Stimulated activated CD4-positive, alpha-beta T cell treated with anti-CD3 and anti-CD28 coated beads, TNF-alpha, amount 100 ng/mL, for 4 hours (primary cell): ENCODE data around the gene KIAA2012.

Source experiments
- DNase-seq, 3 experiments: peaks; one replicate each; pipeline ENCODE4 v3.0.0-alpha.2; 2020; ENCODE audit warnings: low read depth in 3 of 3

The KIAA2012 gene

DNA sequence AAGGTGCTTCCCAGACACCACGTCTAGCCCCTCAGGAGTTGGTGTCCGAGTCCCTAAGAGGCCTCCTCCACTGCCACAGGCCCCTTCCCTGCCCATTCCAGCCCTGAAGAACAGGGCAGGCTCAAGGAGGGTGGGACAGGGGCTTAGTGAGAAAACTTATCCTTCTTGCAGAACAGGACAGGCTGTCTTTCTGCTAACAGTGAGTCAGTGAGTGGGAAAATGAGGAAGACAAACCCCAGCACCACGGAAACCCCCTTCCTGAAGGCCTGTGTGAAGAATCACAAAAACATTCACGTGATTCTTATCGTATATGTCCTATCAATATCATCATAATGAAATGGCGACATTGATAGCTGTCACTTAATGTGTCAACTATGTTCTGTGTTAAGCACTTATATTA is 29.6 kb upstream of the KIAA2012 start:
- no peak for DNase-seq

DNA sequence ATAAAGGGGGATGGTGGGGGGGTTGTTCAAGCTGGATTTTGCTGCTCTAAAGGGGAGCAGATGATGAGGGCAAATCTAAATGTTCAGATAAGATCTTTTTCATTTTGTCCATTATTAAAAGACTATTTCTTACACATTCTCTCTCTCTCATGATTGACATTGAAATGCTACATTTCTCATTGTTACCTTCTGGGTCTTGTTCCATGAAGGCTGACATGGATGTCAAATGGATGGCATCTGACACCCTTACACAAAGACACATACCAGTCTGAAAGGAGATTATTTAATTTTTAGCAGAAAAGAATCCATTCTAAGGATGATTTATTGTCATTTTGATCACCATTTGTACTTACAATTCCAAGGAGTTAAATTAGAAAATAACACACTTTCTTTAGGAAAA is 28.3 kb upstream of the KIAA2012 start:
- DNase-seq = no peak

DNA sequence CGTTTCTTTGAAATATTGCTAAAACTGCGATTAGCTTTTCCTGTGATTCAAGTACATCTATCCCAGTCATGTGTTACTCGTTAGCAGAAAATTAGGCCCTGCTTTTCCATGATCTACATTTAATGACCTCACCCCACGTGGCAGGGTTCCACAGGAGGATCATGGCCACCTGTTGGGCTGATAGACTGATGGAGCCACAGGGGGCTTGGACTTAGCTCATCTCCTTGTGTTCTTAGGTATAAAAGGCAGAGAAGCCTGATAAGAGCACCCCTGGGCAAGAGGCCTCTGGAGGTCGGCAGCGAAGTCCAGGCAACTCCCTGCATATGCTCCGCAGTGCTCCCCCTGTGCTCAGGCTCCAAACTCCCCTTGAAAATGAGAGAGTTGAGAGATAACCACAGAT is 26.5 kb upstream of the KIAA2012 start:
- DNase-seq = no peak

DNA sequence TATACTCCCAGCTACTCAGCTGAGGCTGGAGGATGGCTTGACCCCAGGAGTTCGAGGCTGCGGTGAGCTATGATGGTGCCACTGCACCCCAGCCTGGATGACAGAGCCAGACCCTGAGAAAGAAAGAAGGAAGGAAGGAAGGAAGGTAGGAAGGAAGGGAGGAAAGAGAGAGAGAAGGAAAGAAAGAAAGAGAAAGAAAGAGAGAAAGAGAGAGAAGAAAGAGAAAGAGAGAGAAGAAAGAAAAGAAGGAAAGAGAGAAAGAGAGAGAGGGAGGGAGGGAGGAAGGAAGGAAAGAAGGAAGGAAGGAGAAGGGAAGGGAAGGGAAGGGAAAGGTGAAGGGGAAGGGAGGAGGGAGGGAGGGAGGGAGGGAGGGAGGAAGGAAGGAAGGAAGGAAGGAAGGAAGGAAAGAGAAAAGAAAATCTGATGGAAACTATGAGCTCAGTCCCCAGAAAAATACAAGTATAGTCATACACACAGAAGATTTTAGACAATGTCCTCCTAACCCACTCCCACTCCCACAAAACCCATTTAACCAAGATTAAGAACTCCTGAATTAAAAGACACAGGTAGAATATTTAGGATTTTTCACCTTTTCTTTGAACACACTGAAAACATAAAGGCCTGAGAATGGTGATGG is 23.8 kb upstream of the KIAA2012 start:
- DNase-seq = no peak

DNA sequence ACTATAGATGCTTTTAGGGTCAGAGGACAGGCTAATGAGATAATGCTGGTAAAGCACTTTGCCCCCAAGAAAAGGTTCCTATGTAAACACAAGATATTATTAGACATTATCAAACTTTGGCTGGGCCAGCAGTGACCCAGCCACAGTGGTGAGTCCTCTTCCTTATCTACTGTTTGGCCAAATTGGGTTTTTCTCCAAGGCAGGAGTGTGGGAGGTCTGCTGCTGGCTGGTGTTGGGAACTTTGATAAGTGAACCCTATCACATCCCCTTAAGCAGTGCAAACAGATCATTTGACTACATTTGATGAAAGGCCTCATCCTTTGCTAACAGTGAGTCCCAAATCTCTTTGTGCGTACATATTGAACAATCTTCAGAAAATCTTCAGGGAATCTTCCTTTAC is 23.2 kb upstream of the KIAA2012 start:
- no peak for DNase-seq

DNA sequence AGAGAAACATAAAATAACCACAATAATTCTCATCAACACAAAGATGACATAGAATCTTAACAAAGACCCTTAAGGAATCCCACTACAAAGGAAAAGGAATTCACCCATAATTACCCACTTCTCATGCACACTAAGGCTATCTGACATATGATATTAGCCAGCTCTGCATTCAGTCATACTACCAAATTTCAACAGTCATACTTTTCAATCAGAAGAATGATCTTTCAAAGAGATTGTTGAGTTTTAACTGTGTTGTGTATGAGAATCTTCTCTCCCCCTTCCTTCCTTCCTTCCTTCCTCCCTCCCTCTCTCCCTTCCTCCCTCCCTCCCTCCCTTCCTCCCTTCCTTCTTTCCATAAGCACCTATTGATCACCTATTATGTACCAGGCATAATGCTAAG is 22.4 kb upstream of the KIAA2012 start:
- DNase-seq = no peak

DNA sequence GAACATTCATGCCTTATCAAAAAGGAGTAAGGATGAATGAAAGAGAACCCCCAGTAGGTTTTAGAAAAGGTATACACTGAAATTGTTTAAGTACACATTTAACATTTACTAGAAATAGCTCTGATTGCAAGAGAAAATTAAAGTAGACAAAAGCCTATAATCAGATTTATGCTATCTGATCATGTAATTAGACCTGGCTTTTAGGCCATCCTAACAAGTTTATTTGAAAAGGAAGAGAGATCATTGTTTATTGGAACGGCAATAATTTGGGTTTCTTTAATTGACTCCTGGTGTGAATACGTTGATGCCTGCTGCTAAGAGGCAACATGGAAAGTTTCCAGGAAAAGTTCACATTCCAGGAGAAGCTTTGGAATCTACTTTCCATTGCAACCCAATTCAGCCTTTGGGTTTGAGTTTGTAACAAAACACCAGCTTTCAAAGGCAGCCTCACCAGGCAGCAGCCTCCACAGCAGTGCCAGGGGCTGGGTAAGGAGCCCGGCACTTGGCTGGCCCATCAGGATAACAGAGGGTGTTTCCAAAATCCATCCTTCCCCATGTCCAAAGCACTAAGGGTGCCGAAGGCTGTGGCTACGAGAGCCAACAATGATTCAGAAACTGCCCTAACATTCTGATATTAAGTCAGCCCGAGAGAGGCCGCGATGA is 21.4 kb upstream of the KIAA2012 start:
- no peak for DNase-seq

DNA sequence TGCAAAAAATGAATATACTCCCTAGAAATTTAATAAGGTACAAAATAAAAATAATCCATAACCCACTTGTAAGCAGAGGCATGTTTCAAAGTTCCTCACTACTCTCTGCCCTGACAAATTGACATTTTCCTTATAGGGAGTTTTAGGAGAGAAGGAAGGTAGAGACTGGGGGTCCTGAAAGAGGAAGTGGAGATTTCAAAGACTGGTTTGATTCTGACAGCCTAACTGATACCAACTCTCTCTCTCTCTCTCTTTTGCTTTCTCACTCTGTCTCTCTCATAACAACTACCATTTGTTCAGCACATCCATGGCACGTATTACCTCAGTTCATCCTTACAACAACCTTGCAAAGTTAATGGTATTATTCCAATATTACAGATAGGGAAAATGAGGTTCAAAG is 20.8 kb upstream of the KIAA2012 start:
- no peak for DNase-seq

DNA sequence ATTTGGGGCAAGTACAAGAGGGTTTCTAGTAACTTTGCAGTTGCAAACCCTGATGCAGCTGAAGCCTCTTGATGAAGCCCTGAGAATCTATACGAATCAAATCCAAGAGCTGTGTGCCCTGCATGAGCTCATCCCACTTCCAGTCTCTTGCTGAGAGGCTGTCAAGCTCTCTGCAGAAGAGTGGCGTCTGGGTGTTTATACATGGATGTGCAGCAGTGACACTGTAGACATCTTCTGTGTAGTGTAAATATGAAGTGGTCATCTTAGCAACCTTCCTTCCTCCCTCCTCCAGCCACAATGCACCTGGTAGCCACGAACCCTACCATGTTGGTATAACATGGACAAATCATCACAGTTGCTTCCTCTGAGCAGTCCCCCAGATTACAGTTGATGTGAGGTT is 18.4 kb upstream of the KIAA2012 start:
- DNase-seq = no peak

DNA sequence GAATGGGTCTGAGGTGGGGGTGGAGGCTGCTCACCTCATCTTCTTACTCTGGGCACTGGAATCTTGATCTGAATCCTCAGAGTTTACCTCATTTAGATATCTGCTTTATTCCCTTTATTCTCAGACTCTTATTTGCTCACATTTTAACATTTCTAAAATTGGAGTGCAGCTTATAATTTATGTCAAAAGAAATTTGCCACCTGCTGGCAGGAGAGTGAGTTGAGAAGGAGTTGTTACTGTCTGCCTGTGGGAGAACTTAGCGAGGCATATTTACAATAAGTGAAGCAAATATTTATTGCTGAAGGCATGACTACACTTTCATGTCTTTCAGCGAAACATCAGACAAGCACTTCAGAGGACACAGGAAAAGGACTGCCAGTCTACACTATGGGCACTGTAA is 16.4 kb upstream of the KIAA2012 start:
- DNase-seq = no peak

DNA sequence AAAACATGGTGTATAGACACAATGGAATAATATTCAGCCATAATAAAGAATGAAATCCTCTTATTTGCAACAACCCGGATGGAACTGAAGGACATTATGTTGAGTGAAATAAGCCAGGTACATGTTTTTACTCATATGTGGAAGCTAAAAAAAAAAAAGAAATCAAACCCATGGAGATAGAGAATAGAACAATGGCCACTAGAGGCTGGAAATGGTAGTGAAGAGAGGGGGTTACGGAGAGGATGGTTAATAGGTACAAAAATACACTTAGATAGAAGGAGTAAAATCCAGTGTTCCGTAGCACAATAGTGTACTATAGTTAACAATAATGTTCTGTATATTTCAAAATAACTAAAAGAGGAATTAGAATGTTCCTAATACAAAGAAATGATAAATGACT is 12.8 kb upstream of the KIAA2012 start:
- no peak for DNase-seq

DNA sequence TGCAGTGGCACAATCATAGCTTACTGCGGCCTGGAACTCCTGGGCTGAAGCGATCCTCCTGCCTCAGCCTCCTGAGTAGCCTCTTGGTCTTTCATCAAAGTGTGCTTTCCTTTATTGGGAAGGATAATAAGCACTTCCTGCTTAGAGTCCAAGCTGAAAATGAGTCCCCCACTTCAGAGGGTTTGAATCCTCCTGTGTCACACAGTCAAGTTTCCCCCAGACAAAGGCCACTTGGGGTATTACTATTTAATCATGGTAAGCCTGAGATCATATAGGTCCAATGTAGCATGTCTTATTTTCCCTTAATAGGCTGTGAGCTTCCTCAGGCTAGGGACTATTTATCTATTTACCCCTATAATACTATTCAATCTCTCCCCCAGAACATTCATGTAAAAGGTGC is 11.4 kb upstream of the KIAA2012 start:
- DNase-seq = no peak

DNA sequence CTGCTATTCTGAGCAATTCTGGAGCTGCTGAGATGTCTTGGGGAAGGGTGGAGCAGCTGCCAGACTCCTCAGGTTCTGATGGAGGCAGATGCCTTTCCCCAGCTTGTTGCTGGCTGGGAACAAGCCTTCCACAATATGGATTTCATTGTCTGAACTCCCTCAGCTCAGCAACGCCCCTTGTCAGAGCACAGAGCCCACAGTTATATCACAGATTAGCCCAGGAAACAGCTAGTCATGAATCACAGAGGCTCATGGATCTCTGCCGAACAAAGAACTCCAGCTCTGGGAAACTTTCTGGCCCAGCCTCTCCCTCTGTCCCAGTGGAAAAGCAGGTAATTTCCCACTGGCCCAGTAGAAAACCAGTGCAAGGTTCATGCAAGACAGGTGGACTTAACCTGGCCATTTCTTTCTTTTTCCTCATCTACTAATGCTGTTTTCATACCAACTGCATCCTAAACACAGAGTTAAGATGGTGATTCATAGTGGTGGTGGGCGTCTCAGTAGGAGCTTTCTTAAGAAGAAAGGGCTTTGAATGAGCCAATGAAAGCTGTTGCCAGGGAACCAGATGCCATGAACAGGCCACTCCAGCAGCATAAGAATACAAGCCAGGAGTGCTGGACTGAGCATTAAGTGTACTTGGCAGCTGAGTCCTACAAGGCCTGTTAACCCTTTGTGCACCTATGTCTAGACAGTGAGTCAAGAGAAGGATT is 8.7 kb upstream of the KIAA2012 start:
- no peak for DNase-seq

DNA sequence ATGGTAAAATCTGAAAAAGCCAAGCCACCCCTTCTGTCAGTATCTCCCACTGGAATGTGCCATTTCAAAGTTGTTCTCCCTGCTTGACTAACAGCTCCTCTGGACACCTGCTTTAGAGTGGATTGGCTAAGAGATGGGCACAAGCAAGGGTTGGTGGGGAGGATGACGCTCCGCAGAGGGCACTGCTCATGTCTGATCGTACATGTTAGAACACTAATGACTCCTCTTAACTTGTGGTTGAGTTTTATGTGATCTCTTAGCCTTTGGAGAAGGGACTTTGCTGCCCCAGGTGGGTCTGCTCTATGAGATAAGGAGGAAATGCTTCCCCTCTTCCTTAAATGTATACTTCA is 8.2 kb upstream of the KIAA2012 start:
- no peak for DNase-seq

DNA sequence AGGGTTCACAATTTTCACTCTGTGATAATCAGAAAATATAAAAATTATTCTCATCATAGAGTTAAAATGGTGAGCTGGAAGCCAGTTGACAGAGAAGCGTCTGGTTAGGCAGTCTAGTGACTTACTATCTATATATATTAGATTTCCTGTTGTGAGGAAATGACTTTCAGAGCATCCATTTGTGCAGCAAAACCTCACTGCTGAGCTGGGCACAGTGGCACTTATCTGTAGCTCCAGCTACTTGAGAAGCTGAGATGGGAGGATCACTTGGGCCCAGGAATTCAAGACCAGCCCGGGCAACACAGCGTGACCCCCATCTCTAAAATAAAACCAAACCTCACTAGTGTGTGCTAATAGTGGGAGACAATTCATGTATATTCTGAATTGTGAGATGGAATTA is 7.2 kb upstream of the KIAA2012 start:
- no peak for DNase-seq

DNA sequence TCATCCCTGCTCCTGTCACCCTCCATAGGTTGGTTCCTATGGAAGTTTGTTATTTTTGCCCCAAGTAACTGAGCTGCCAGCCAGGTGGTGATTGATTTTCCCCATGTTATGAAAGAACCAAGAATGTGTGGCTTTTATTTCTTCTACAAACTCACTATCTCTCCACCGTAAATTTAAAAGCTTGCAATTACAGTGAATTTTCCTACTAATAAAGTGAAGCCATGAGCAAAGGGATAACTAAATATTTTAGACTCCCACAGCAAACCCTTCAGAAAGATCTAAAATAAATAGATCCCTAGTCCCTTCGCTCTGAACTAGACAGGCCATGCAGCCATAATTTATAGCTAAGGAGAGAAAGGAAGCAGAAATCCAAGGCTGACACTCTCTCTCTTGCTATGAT is 6.2 kb upstream of the KIAA2012 start:
- DNase-seq = no peak

DNA sequence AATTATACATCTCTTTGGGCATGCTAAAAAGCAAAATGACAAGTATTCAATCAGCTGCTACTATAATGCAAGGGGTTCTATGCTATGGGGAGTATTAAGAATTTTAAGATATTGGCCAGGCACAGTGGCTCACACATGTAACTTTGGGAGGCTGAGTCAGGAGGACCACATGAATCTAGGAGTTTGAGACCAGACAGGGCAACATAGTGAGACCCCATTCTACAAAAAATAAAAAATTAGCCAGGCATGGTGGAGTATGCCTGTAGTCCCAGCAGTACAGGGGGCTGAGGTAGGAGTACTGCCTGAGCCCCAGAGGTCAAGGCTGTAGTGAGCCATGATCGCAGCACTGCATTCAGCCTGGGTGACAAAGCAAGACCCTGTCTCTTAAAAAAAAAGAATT is 5.5 kb upstream of the KIAA2012 start:
- no peak for DNase-seq

DNA sequence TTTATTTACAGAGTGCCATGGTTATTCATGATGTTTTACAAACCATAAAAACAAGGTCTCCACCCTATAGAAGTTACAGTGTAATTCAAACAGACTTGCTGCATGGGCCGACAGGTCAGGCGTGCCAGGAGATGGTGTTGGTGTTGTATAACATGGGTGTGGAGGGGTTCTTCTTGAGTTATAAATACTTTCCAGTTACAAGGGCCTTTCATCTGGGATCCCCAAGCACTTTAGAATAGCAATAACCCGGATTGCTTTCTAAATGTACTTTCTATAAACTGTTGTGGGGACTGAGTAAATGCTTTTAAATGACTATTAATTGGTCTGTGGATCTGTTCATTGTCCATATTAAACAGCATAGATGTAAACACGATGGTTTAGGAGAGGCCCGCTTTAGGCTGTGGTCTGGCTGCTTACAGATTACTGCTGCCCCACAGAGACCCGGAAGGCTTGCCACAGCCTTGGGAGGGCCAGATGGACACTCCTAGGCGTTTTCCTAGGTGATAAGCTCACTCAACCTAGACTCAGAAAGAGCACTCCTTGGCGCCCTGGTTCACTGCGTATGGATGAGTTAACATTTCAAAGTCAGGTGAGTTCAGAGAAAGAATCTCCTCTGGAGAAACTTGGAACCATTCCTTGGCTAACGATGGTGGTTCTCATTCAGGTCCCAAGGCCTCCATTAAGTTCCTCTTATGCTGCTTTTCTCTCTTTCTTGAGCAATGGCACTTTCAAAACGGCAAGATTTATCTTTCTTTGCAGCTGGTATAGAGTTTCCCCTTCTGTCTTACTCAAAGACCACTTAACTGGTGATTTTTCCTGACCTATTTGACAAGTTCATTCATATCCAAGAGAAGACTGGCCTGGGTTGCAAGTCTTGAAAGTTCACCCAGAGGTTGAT is 3.6 kb upstream of the KIAA2012 start:
- no peak for DNase-seq

DNA sequence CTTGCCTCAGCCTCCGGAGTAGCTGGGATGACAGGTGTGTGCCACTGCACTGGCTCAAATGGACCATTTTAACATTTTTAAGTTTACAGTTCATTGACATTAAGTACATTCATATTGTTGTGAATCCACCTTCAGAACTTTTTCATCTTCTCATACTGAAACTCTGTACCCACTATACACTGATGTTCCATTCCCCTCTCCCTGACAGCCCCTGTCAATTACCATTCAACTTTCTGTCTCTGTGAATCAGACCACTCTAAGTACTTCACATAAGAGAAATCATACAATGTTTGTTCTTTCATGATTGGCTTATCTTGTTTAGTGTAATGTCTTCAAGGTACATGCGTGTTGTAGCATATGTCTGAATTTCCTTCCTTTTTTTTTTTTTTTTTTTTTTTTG is 1.9 kb upstream of the KIAA2012 start:
- no peak for DNase-seq

DNA sequence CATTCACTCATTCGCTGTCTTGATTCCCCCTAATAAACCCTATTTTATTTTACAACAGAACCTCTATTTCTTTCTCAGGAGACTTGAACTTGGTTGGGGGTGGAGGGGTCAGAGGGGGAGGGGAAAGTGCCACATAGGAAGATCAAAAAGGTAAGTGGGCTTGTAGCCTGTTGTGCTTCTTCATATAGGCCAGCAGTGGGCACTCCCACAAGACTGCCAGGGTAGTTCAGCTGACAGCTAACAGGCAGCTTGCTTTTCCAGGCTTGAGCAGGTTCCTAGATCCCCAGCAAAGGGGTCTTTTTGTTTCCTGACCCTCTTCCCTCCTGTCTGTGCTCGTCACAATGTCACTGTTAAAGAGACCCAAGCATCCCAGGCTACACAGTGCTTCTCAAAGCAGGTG is 829 bp upstream of the KIAA2012 start:
- DNase-seq = no peak

DNA sequence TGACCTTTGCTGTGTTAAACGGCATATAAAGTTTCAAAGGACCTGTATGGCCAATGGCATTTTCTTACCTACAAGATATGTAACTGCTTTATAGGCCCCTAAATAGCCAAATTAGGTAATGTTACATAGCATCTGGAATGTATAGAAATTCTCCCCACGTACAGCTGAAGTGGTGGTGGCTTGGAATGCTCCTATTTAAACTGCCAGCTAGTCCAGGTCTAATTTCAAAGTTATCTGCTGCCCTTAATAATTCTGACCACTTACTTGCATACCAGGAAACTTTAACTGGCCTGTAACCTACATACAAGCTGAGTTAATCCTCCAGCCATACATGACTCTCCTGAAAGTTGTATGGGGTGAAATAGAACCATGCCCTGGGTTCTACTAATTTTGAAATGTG is 1.3 kb downstream of the KIAA2012 start:
- no peak for DNase-seq

DNA sequence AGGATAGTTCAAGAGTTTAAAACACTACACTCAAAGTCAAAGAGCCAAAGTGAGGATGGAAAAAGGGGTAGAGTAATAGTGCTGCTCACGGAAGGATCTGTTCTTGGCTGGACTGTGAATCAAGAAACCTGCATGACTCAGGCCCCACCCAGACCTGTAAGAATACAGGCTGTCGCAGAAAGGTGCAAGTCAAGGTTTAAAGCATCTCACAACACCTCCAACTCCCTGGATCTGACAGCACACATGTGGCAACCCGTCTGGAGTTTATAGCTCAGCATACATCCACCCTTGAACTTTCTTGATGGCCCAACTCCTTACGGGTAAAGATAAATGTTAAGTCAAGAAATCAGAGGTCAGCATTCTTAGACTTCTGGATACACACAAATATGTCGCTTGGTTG is 6.3 kb downstream of the KIAA2012 start:
- DNase-seq = no peak

DNA sequence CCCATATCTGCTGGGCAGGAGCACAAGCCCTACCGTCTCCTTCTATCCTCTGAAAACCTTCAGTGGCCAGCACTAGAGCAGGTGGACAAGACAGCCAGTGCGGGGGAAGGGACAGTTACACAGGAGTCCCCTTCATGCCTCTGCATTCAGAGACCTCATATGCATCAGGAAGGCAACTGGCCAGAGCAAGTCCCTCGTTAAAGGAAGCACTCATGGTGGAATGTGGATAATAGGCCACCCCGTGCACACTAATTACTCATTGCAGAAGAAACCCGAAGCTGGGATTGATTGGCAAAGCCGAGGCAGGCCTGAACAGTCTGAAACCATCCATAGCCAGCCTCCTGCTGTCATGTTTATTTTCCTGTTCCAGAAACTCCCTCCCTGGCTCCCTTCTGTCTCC is 11.2 kb downstream of the KIAA2012 start:
- DNase-seq = no peak
